GM19467 (cell line): ENCODE results near the gene HHIPL2.
"Not testable (repeated sequence)": the region's sequence is repeated elsewhere in the genome, so short reads cannot be mapped to it uniquely, and the experiment has no call there.

Experiments used
- ATAC-seq: cut with Tn5 transposase; IDR thresholded peaks from one replicate; pipeline ENCODE4 v1.9.1; 2021; ENCODE audit warnings: mild to moderate bottlenecking, moderate library complexity; ENCODE audit not compliant: unreplicated experiment

The HHIPL2 gene

GRCh38 chr1:222540598-222540995 lies 7.3 kb downstream of the HHIPL2 start:
- no peak for ATAC-seq

GRCh38 chr1:222539951-222540597 lies 7.8 kb downstream of the HHIPL2 start:
- no peak for ATAC-seq

- ATAC-seq = no peak
Observed at GRCh38 chr1:222535455-222535854, 12.4 kb downstream of the HHIPL2 start.

- ATAC-seq = no peak
Observed at GRCh38 chr1:222530852-222531251, 17.1 kb downstream of the HHIPL2 start.

GRCh38 chr1:222529916-222530315 lies 18.0 kb downstream of the HHIPL2 start:
- ATAC-seq = no peak

- no peak for ATAC-seq
Observed at GRCh38 chr1:222529181-222529580, 18.7 kb downstream of the HHIPL2 start.

- ATAC-seq = no peak
Observed at GRCh38 chr1:222525951-222526350, 22.0 kb downstream of the HHIPL2 start.

- no peak for ATAC-seq
Observed at GRCh38 chr1:222523852-222524251, 24.1 kb downstream of the HHIPL2 start.

GRCh38 chr1:222522105-222522915 lies 25.6 kb downstream of the HHIPL2 start:
- ATAC-seq = no peak

- ATAC-seq = no peak
Observed at GRCh38 chr1:222521299-222522104, 26.4 kb downstream of the HHIPL2 start.

GRCh38 chr1:222489496-222489895 lies 58.4 kb downstream of the HHIPL2 start:
- not testable (repeated sequence) for ATAC-seq

- ATAC-seq = not testable (repeated sequence)
Observed at GRCh38 chr1:222487774-222488173, 60.1 kb downstream of the HHIPL2 start.

GRCh38 chr1:222484005-222484404 lies 63.9 kb downstream of the HHIPL2 start:
- not testable (repeated sequence) for ATAC-seq

- ATAC-seq = not testable (repeated sequence)
Observed at GRCh38 chr1:222479567-222479966, 68.3 kb downstream of the HHIPL2 start.

- ATAC-seq = not testable (repeated sequence)
Observed at GRCh38 chr1:222476436-222476835, 71.5 kb downstream of the HHIPL2 start.

GRCh38 chr1:222473717-222474116 lies 74.2 kb downstream of the HHIPL2 start:
- ATAC-seq = not testable (repeated sequence)

GRCh38 chr1:222472776-222473540 lies 74.9 kb downstream of the HHIPL2 start:
- not testable (repeated sequence) for ATAC-seq
